Ovary (tissue), 3 donors: ENCODE results near the gene OPN5.

Experiments
- EP300 ChIP-seq: sonication (generic); formaldehyde crosslinking; IDR thresholded peaks from one replicate; pipeline ENCODE4 v1.6.1; 2017; ENCODE audit warnings: antibody characterized with exemption
- POLR2A ChIP-seq: fragments of 450-650 bp; IDR thresholded peaks from one replicate; pipeline ENCODE4 v1.6.1; 2017; ENCODE audit warnings: antibody characterized with exemption, mild to moderate bottlenecking, moderate library complexity
- TF ChIP-seq, protein P1 (sequence below), 3 donors: fragments of 450-650 bp in 2 of 3; fragments of 200-600 bp in 1 of 3; IDR thresholded peaks; one replicate each; pipeline versions ENCODE4 v1.5.1 to v1.8.0; 2016 to 2022; ENCODE audit warnings: antibody characterized with exemption in 3 of 3, mild to moderate bottlenecking in 1 of 3
- donor health status: DM: no; HTN: no; CAD: no.

DNA sequence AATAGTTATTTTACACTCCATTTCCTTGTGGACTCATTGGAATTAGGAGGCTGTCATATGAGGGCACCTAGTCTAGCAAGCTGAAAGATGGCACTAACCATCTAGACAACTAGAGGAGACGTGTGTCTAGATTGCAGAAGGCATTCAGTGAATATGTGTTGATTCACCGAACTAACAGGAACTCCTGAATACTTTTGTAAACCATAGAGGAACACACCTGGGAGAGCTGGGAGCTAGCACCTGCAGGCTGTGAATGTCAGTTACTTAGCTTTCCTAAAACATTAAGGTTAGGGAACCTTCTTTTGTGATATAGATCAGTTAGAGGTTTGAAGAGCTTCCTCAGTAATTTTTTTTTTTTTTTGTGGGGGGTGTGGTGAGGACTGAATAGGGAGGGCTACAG lies 7.7 kb downstream of the OPN5 start:
- no peak for TF ChIP-seq POLR2A
- TF ChIP-seq, protein P1, sequence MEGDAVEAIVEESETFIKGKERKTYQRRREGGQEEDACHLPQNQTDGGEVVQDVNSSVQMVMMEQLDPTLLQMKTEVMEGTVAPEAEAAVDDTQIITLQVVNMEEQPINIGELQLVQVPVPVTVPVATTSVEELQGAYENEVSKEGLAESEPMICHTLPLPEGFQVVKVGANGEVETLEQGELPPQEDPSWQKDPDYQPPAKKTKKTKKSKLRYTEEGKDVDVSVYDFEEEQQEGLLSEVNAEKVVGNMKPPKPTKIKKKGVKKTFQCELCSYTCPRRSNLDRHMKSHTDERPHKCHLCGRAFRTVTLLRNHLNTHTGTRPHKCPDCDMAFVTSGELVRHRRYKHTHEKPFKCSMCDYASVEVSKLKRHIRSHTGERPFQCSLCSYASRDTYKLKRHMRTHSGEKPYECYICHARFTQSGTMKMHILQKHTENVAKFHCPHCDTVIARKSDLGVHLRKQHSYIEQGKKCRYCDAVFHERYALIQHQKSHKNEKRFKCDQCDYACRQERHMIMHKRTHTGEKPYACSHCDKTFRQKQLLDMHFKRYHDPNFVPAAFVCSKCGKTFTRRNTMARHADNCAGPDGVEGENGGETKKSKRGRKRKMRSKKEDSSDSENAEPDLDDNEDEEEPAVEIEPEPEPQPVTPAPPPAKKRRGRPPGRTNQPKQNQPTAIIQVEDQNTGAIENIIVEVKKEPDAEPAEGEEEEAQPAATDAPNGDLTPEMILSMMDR (IDR thresholded peaks at IDR 0.05) = no peak
- TF ChIP-seq EP300 = no peak
